ACHN (cell line): ENCODE measurements around the gene VAMP4.
"Not testable (repeated sequence)": the region's sequence is repeated elsewhere in the genome, so short reads cannot be mapped to it uniquely, and the experiment has no call there.

Source experiments
- DNase-seq: peaks from one replicate; pipeline ENCODE4 v3.0.0-alpha.2; 2015
- in situ Hi-C: cut with HindIII; loops from 2 replicates; pipeline ENCODE4 v1.10.0; 2017; ENCODE audit warnings: low sequenced_read_pairs, low pct_ligation_motif_present, low pct_unique_long_range_greater_than_20kb

VAMP4 gene

GRCh38 chr1:171716616-171717015 is 25.2 kb downstream of the VAMP4 start:
- no peak for DNase-seq
- in situ Hi-C loops: no loop called here

GRCh38 chr1:171715813-171716251 is 26.0 kb downstream of the VAMP4 start:
- DNase-seq: peak; percentile 50
- in situ Hi-C loops: no loop called here

- no peak for DNase-seq
- in situ Hi-C loops: no loop called here
Observed at GRCh38 chr1:171712341-171712740, 29.5 kb downstream of the VAMP4 start.

GRCh38 chr1:171711643-171712042 is 30.2 kb downstream of the VAMP4 start:
- in situ Hi-C loops: no loop called here
- no peak for DNase-seq

- in situ Hi-C loops: no loop called here
- DNase-seq: no peak
Observed at GRCh38 chr1:171707583-171707982, 34.3 kb downstream of the VAMP4 start.

- in situ Hi-C loops: no loop called here
- DNase-seq: no peak
Observed at GRCh38 chr1:171702598-171702997, 39.3 kb downstream of the VAMP4 start.

- no peak for DNase-seq
- in situ Hi-C loops: no loop called here
Observed at GRCh38 chr1:171699531-171699930, 42.3 kb downstream of the VAMP4 start.

- DNase-seq, in situ Hi-C loops: not testable (repeated sequence)
Observed at GRCh38 chr1:171695772-171696171, 46.1 kb downstream of the VAMP4 start.

GRCh38 chr1:171693541-171693940 is 48.3 kb downstream of the VAMP4 start:
- in situ Hi-C loops, DNase-seq: not testable (repeated sequence)

GRCh38 chr1:171683870-171684269 is 58.0 kb downstream of the VAMP4 start:
- DNase-seq: no peak
- in situ Hi-C loops: no loop called here

GRCh38 chr1:171680339-171680738 is 61.5 kb downstream of the VAMP4 start:
- in situ Hi-C loops: no loop called here
- DNase-seq: no peak

- in situ Hi-C loops: no loop called here
- DNase-seq: no peak
Observed at GRCh38 chr1:171676823-171677222, 65.0 kb downstream of the VAMP4 start.

- in situ Hi-C loops: no loop called here
- no peak for DNase-seq
Observed at GRCh38 chr1:171674431-171675405, 67.1 kb downstream of the VAMP4 start.

GRCh38 chr1:171670739-171671138 is 71.1 kb downstream of the VAMP4 start:
- DNase-seq: no peak
- in situ Hi-C loops: no loop called here

GRCh38 chr1:171668372-171668771 is 73.5 kb downstream of the VAMP4 start:
- DNase-seq: no peak
- in situ Hi-C loops: no loop called here

GRCh38 chr1:171666114-171666769 is 75.6 kb downstream of the VAMP4 start:
- DNase-seq: no peak
- in situ Hi-C loops: no loop called here

GRCh38 chr1:171664976-171665375 is 76.9 kb downstream of the VAMP4 start:
- in situ Hi-C loops: no loop called here
- no peak for DNase-seq

GRCh38 chr1:171663854-171664575 is 77.8 kb downstream of the VAMP4 start:
- in situ Hi-C loops: no loop called here
- DNase-seq: no peak
